HG03439 (cell line): ENCODE measurements around the gene HSH2D.

Experiments
- ATAC-seq: cut with Tn5 transposase; IDR thresholded peaks from one replicate; pipeline ENCODE4 v1.9.1; 2021; ENCODE audit warnings: mild to moderate bottlenecking, moderate library complexity; ENCODE audit not compliant: unreplicated experiment

Gene HSH2D

GRCh38 chr19:16191216-16191908 is 47.9 kb downstream of the HSH2D start:
- ATAC-seq: no peak

GRCh38 chr19:16193466-16193865 is 50.0 kb downstream of the HSH2D start:
- ATAC-seq: no peak

- ATAC-seq: no peak
Observed at GRCh38 chr19:16197188-16197621, 53.7 kb downstream of the HSH2D start.

GRCh38 chr19:16197622-16198369 is 54.3 kb downstream of the HSH2D start, which contains the start of gene AP1M1:
Gene AP1M1 (plus strand): TSS chr19:16197911. CDS start chr19:16198027, 116 bp downstream.
- peak; percentile 86 for ATAC-seq

GRCh38 chr19:16198370-16198651 is 54.8 kb downstream of the HSH2D start:
- no peak for ATAC-seq

- no peak for ATAC-seq
Observed at GRCh38 chr19:16199275-16199932, 55.9 kb downstream of the HSH2D start.

- ATAC-seq: no peak
Observed at GRCh38 chr19:16200038-16201010, 56.8 kb downstream of the HSH2D start.

GRCh38 chr19:16201011-16201391 is 57.5 kb downstream of the HSH2D start:
- ATAC-seq: no peak

GRCh38 chr19:16202320-16203255 is 59.1 kb downstream of the HSH2D start:
- ATAC-seq: no peak

- no peak for ATAC-seq
Observed at GRCh38 chr19:16203256-16204004, 59.9 kb downstream of the HSH2D start.

GRCh38 chr19:16204005-16204294 is 60.5 kb downstream of the HSH2D start:
- ATAC-seq: no peak

GRCh38 chr19:16205205-16206045 is 61.9 kb downstream of the HSH2D start:
- ATAC-seq: no peak

GRCh38 chr19:16206046-16206605 is 62.6 kb downstream of the HSH2D start:
- ATAC-seq: no peak

- no peak for ATAC-seq
Observed at GRCh38 chr19:16206637-16207036, 63.2 kb downstream of the HSH2D start.

- no peak for ATAC-seq
Observed at GRCh38 chr19:16207063-16207462, 63.6 kb downstream of the HSH2D start.

GRCh38 chr19:16207490-16208025 is 64.1 kb downstream of the HSH2D start:
- no peak for ATAC-seq
